ENCODE data around the gene ARFGEF3. TPM values are rescaled to one million over a fixed set of nuclear protein-coding genes. Genes with fewer than 3 reads are reported as not detected.
A peak's percentile ranks its signal among the peaks of the same experiment; 100 is the strongest.

The ARFGEF3 gene
- total and polyA plus RNA-seq, 2 experiments from 2014 or later, result 5.8 to 24.6 TPM

GRCh38 chr6:138241381-138241780 lies 79.6 kb downstream of the ARFGEF3 start (continued):
- TF ChIP-seq CTCF (conservative IDR thresholded peaks at IDR 0.05; ENCODE audit: low read depth in 2 of 2) (no peak), CREB1 (CRISPR knock-in tag; IDR thresholded peaks at IDR 0.05; ENCODE audit: low read depth) (no peak), STAT1 (IDR thresholded peaks at IDR 0.05; ENCODE audit: unreplicated experiment) (no peak), REST (IDR thresholded peaks at IDR 0.05; ENCODE audit: unreplicated experiment) (no peak), EZH2 (IDR thresholded peaks at IDR 0.05; ENCODE audit: low read depth, unreplicated experiment) (no peak), POLR2AphosphoS5 (IDR thresholded peaks at IDR 0.05; ENCODE audit: low read depth) (no peak), ETS1 (IDR thresholded peaks at IDR 0.05) (no peak), NANOG (IDR thresholded peaks at IDR 0.05; ENCODE audit: borderline replicate concordance) (no peak), ZNF114 (CRISPR knock-in tag; IDR thresholded peaks at IDR 0.05) (no peak), EZH2phosphoT487 (IDR thresholded peaks at IDR 0.05; ENCODE audit: unreplicated experiment) (no peak)

- no peak overlapping the region for H2AFZ ChIP-seq
- H3K4me1 ChIP-seq (ENCODE audit: insufficient read depth), result no peaks in the 10 kb centered on the region; the same call in 1 of the 2 replicates
- H3K36me3 ChIP-seq (ENCODE audit: insufficient read depth), result no peaks in the 10 kb centered on the region
- H3K27ac Mint-ChIP-seq, result no peak overlapping the region
- 0 out of 2 replicates have a peak overlapping the region, but pooled peaks have one; percentile 41 for H3K27ac ChIP-seq (ENCODE audit: low read depth)
- no peaks in the 10 kb centered on the region for H3K27me3 Mint-ChIP-seq (ENCODE audit: insufficient read depth, low read depth, poor library complexity)
- H3K9me3 Mint-ChIP-seq, result no peaks in the 10 kb centered on the region
- H3K4me2 ChIP-seq, result no peak overlapping the region
- H3K27me3 ChIP-seq (ENCODE audit: insufficient read depth), result no peaks in the 10 kb centered on the region
- H3K4me3 ChIP-seq, result no peak overlapping the region
- DNase-seq (ENCODE audit: low spot score) (no peak), ATAC-seq (no peak)
- no peak overlapping the region for H3K4me3 Mint-ChIP-seq
- no peaks in the 10 kb centered on the region for H3F3A ChIP-seq (replicated peaks; ENCODE audit: low read depth)
- no peaks in the 10 kb centered on the region for H3K79me2 ChIP-seq (replicated peaks; ENCODE audit: insufficient read depth)
- no peaks in the 10 kb centered on the region for H4K20me1 ChIP-seq (replicated peaks; ENCODE audit: insufficient read depth)
- H3K36me3 Mint-ChIP-seq (ENCODE audit: low read depth), result no peaks in the 10 kb centered on the region
- no peaks in the 10 kb centered on the region for H3K9me2 ChIP-seq (ENCODE audit: insufficient read depth)
- peaks cover 19% of the 10 kb centered on the region for H3K4me1 Mint-ChIP-seq
- TF ChIP-seq EZH2 (IDR thresholded peaks at IDR 0.05; ENCODE audit: low read depth, unreplicated experiment) (no peak), JUNB (IDR thresholded peaks at IDR 0.05; ENCODE audit: unreplicated experiment) (no peak), CTCF (conservative IDR thresholded peaks at IDR 0.05; ENCODE audit: low read depth in 2 of 2) (no peak), REST (IDR thresholded peaks at IDR 0.05; ENCODE audit: unreplicated experiment) (no peak), EZH2phosphoT487 (IDR thresholded peaks at IDR 0.05; ENCODE audit: unreplicated experiment) (no peak), POLR2AphosphoS5 (IDR thresholded peaks at IDR 0.05; ENCODE audit: low read depth) (no peak)
These were observed 80.2 kb downstream of the ARFGEF3 start for GRCh38 chr6:138241934-138242333.
